ENCODE results near the gene ABLIM2. TPM values are rescaled to one million over a fixed set of nuclear protein-coding genes. Genes with fewer than 3 reads are reported as not detected.

Gene ABLIM2
- total RNA-seq, 4 donors from 2014 or later = 10.6 to 31.7 (median 20.3) TPM

DNA sequence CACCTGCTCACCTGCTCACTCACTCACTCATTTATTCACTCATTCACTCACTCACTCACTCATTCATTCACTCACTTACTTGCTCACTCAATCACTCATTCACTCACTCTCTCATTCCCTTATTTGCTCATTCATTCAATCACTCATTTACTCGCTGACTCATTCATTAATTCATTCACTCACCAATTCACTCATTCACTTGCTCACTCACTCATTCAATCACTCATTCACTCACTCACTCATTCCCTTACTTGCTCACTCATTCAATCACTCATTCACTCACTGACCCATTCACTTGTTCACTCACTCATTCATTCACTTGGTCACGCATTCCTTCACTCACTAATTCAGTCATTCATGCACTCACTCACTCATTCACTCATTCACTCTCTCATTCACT, 130.2 kb downstream of the ABLIM2 start:
- TF ChIP-seq, protein P1, sequence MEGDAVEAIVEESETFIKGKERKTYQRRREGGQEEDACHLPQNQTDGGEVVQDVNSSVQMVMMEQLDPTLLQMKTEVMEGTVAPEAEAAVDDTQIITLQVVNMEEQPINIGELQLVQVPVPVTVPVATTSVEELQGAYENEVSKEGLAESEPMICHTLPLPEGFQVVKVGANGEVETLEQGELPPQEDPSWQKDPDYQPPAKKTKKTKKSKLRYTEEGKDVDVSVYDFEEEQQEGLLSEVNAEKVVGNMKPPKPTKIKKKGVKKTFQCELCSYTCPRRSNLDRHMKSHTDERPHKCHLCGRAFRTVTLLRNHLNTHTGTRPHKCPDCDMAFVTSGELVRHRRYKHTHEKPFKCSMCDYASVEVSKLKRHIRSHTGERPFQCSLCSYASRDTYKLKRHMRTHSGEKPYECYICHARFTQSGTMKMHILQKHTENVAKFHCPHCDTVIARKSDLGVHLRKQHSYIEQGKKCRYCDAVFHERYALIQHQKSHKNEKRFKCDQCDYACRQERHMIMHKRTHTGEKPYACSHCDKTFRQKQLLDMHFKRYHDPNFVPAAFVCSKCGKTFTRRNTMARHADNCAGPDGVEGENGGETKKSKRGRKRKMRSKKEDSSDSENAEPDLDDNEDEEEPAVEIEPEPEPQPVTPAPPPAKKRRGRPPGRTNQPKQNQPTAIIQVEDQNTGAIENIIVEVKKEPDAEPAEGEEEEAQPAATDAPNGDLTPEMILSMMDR (IDR thresholded peaks at IDR 0.05) = no peak
- no peak for TF ChIP-seq POLR2A (IDR thresholded peaks at IDR 0.05)
- 95 to 99% methylated on average over 2 of the region's 2 CpGs for WGBS, 2 donors
- intact Hi-C loops (cut with DNase I; ENCODE audit: low total_unique reads) = no loop called here
- no peak for DNase-seq (ENCODE audit: low spot score in 2 of 2)
- H3K4me3 ChIP-seq (ENCODE audit: low read depth, poor library complexity, severe bottlenecking) = no peak overlapping the region

DNA sequence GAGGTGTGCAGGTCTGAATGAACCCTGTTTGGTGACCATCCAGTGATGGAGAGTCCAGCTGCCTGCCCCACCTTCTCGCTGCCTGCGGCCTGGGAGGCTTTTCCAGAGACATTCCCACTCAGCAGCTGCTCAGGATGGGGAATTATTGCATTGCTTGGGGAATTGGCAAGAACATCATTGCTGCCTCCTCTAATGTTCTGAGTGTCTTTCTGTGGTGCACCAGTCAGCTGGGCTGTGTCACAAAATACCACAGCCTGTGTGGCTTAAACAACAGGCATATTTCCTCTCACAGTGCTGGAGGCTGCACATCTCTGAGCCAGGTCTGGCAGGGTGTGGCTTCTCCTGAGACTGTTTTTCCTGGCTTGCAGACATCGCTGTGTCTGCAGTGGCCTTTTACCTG, 132.2 kb downstream of the ABLIM2 start:
- 71 to 79% methylated on average over 3 of the region's 3 CpGs for WGBS, 2 donors
- no peak overlapping the region for H3K4me3 ChIP-seq (ENCODE audit: low read depth, poor library complexity, severe bottlenecking)
- no peak for TF ChIP-seq POLR2A (IDR thresholded peaks at IDR 0.05)
- TF ChIP-seq, protein P1 (IDR thresholded peaks at IDR 0.05) = no peak
- no peak for DNase-seq (ENCODE audit: low spot score in 2 of 2)
- intact Hi-C loops (cut with DNase I; ENCODE audit: low total_unique reads) = no loop called here

DNA sequence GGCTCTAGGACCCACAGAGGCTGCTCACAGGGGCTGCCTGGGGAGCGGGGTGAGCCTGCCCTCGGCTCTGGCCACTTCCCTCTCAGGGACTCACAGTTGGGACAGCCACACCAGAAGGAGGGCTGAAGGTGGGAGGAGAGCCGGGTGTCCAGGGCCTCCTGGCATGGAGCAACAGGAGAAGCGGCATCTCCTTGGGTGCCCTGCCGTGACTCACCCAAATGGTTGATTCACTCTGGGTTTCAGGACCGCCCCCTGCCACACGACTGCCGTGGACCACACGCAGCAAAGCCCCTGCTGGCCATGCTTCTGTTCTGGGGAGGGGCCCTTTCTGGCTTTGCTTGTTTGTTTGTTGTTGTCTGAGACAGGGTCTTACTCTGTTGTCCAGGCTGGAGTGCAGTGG, 132.9 kb downstream of the ABLIM2 start:
- intact Hi-C loops (cut with DNase I; ENCODE audit: low total_unique reads) = no loop called here
- H3K4me3 ChIP-seq (ENCODE audit: low read depth, poor library complexity, severe bottlenecking) = no peak overlapping the region
- DNase-seq (ENCODE audit: low spot score in 2 of 2) = no peak
- WGBS, 2 donors = 79 to 92% methylated on average over 7 of the region's 9 CpGs
- no peak for TF ChIP-seq POLR2A (IDR thresholded peaks at IDR 0.05)
- TF ChIP-seq, protein P1 (IDR thresholded peaks at IDR 0.05) = no peak

DNA sequence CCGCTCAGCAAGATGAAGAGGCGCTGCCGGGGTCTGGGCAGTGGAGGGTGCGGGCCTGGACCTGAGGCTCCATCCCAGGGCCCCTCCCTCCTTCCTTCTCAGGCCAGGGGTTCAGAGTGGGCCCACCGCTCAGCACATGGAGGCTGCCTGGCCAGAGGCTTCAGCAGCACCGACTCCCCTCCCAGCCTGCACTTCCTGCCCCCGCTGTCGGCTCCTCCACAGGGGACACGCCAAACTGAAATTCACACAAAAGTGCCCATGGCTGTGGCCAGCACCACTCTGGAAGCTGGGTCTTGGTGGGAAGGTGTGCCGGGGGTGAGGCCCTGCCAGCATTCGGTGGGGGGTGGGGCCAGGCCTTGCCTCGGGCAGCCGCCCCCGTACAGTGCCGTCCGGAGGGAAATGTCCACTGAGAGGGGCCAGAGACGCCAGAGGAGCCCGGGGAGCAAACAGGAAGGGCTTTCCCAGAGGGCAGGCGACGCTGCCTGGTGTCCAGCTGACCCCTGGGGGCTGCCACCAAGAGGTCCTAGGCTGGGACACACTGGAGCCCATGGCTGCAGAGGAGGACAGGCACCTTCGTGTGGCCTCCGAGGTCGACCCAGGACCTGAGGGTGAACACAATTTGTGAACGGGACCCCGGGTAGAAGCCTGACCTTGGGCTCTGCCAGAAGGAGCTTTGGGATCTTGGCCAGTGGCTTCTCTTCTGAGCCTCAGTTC, 134.4 kb downstream of the ABLIM2 start:
- H3K4me3 ChIP-seq (ENCODE audit: low read depth, poor library complexity, severe bottlenecking) = no peak overlapping the region
- no peak for DNase-seq (ENCODE audit: low spot score in 2 of 2)
- no peak for TF ChIP-seq POLR2A (IDR thresholded peaks at IDR 0.05)
- TF ChIP-seq, protein P1 (IDR thresholded peaks at IDR 0.05) = no peak
- WGBS, 2 donors = 75 to 85% methylated on average over 17 to 25 of the region's 25 CpGs
- intact Hi-C loops (cut with DNase I; ENCODE audit: low total_unique reads) = no loop called here

DNA sequence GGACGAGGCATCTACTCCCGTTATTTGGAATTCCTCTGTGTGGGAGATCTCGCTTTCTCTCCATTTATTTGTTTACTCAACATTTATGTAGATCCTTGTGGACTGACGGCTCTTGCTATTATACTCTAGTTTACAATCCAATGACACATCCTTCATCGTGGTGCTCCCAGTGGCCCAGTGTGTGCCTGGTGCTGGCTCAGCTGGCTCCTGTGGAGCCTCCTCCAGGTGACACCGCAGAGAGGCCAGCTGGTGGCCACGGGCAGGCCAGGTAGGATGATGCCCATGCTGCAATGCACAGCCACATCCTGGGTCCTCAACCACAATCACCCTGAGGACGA, 134.9 kb downstream of the ABLIM2 start:
- DNase-seq (ENCODE audit: low spot score in 2 of 2) = no peak
- intact Hi-C loops (cut with DNase I; ENCODE audit: low total_unique reads) = no loop called here
- TF ChIP-seq POLR2A (IDR thresholded peaks at IDR 0.05) = no peak
- TF ChIP-seq, protein P1 (IDR thresholded peaks at IDR 0.05) = no peak
- WGBS, 2 donors = 82 to 85% methylated on average over 7 to 8 of the region's 8 CpGs
- H3K4me3 ChIP-seq (ENCODE audit: low read depth, poor library complexity, severe bottlenecking) = no peak overlapping the region

All from lower leg skin (tissue), 4 donors.